ENCODE results near the gene MLX. TPM values are rescaled to one million over a fixed set of nuclear protein-coding genes. Genes with fewer than 3 reads are reported as not detected.

MLX gene
- total and polyA plus RNA-seq, 2 donors (not counting 1 experiment from before 2014, with no cell fraction given): 62.4 to 66.6 TPM

GRCh38 chr17:42521036-42521435, 45.9 kb upstream of the MLX start:
- H3K9me3 ChIP-seq (ENCODE audit: control extremely low read depth in 1 of 3, control insufficient read depth in 2 of 3, insufficient read depth in 1 of 3, low read length in 2 of 3): no peaks in the 10 kb centered on the region
- H4K20me1 ChIP-seq (ENCODE audit: control insufficient read depth, insufficient read depth, low read length, poor library complexity, severe bottlenecking): no peaks in the 10 kb centered on the region
- no peaks in the 10 kb centered on the region for H3K79me2 ChIP-seq (ENCODE audit: control insufficient read depth, insufficient read depth, low read length)
- Mint-ChIP-seq H3K4me3 (no peak overlapping the region), H3K9me3 (ENCODE audit: insufficient read depth) (no peaks in the 10 kb centered on the region), H3K4me1 (peaks cover 5% of the 10 kb centered on the region), H3K27ac (no peak overlapping the region), H3K27me3 (no peaks in the 10 kb centered on the region)
- no peak for TF ChIP-seq EZH2 (IDR thresholded peaks at IDR 0.05; ENCODE audit: borderline replicate concordance, insufficient read depth, low read depth, low read length, poor library complexity, severe bottlenecking)
- TF ChIP-seq CTCF (IDR thresholded peaks at IDR 0.05): no peak
- CTCF ChIA-PET: interaction anchor here (0.7 to 5.7 kb wide), 9 partner anchors 9 to 199 kb away, joined by 3 to 70 read pairs (median 3); no protein-coding TSS in a partner anchor
- no peak for ATAC-seq (ENCODE audit: low read depth)
- WGBS (ENCODE audit: insufficient coverage): 83% methylated on average over 2 of the region's 8 CpGs
- intact Hi-C loops (cut with micrococcal nuclease): no loop called here
- no peak overlapping the region for H3K27ac ChIP-seq (ENCODE audit: low read length in 2 of 2)
- H3K4me3 ChIP-seq (ENCODE audit: control extremely low read depth in 1 of 5, extremely low read depth in 1 of 5, insufficient read depth in 1 of 5, low read depth in 2 of 5, low read length in 4 of 5): no peak overlapping the region
- H3K4me1 ChIP-seq (ENCODE audit: control insufficient read depth in 2 of 2, insufficient read depth in 2 of 2, low read length in 2 of 2): peaks cover 0 to 7% of the 10 kb centered on the region in 2 donors
- peaks cover 0 to 44% of the 10 kb centered on the region in 2 experiments for H3K36me3 ChIP-seq (replicated peaks in 1 of 2; ENCODE audit: control extremely low read depth in 1 of 2, control insufficient read depth in 1 of 2, extremely low read depth in 1 of 2, insufficient read depth in 2 of 2, low read length in 1 of 2)
- no peak overlapping the region for H3K9ac ChIP-seq (ENCODE audit: low read length)
- no peaks in the 10 kb centered on the region for H3K27me3 ChIP-seq (replicated peaks in 1 of 4; ENCODE audit: control extremely low read depth in 1 of 4, control insufficient read depth in 3 of 4, insufficient read depth in 4 of 4, low read length in 3 of 4)
- no peak overlapping the region for H2AFZ ChIP-seq (ENCODE audit: insufficient read depth, low read depth, low read length, poor library complexity, severe bottlenecking)
- H3K4me2 ChIP-seq (replicated peaks; ENCODE audit: low read depth, low read length, poor library complexity, severe bottlenecking): no peak overlapping the region
- DNase-seq: no peak
- POLR2A ChIA-PET: no interaction called here

- ChIA-PET CTCF (interaction anchor here (1.0 to 5.7 kb wide), 3 partner anchors 80 to 116 kb away, joined by 3 to 70 read pairs (median 3); no protein-coding TSS in a partner anchor), POLR2A (no interaction called here)
- Histone ChIP-seq H3K36me3 (replicated peaks in 1 of 2; ENCODE audit: control extremely low read depth in 1 of 2, control insufficient read depth in 1 of 2, extremely low read depth in 1 of 2, insufficient read depth in 2 of 2, low read length in 1 of 2) (peaks cover 0 to 38% of the 10 kb centered on the region in 2 experiments), H3K27me3 (replicated peaks in 1 of 4; ENCODE audit: control extremely low read depth in 1 of 4, control insufficient read depth in 3 of 4, insufficient read depth in 4 of 4, low read length in 3 of 4) (no peaks in the 10 kb centered on the region), H3K4me1 (ENCODE audit: control insufficient read depth in 2 of 2, insufficient read depth in 2 of 2, low read length in 2 of 2) (peaks cover 0 to 7% of the 10 kb centered on the region in 2 donors), H3K9ac (ENCODE audit: low read length) (no peak overlapping the region), H4K20me1 (ENCODE audit: control insufficient read depth, insufficient read depth, low read length, poor library complexity, severe bottlenecking) (no peaks in the 10 kb centered on the region), H2AFZ (ENCODE audit: insufficient read depth, low read depth, low read length, poor library complexity, severe bottlenecking) (no peak overlapping the region), H3K9me3 (ENCODE audit: control extremely low read depth in 1 of 3, control insufficient read depth in 2 of 3, insufficient read depth in 1 of 3, low read length in 2 of 3) (no peaks in the 10 kb centered on the region), H3K27ac (ENCODE audit: low read length in 2 of 2) (no peak overlapping the region), H3K4me2 (replicated peaks; ENCODE audit: low read depth, low read length, poor library complexity, severe bottlenecking) (no peak overlapping the region), H3K79me2 (ENCODE audit: control insufficient read depth, insufficient read depth, low read length) (no peaks in the 10 kb centered on the region), H3K4me3 (ENCODE audit: control extremely low read depth in 1 of 5, extremely low read depth in 1 of 5, insufficient read depth in 1 of 5, low read depth in 2 of 5, low read length in 4 of 5) (no peak overlapping the region)
- H3K4me1 Mint-ChIP-seq: peaks cover 5% of the 10 kb centered on the region
- no peak overlapping the region for H3K4me3 Mint-ChIP-seq
- WGBS (ENCODE audit: insufficient coverage): 94% methylated on average over 10 of the region's 11 CpGs
- no peaks in the 10 kb centered on the region for H3K9me3 Mint-ChIP-seq (ENCODE audit: insufficient read depth)
- TF ChIP-seq CTCF (IDR thresholded peaks at IDR 0.05): no peak
- no peak for TF ChIP-seq EZH2 (IDR thresholded peaks at IDR 0.05; ENCODE audit: borderline replicate concordance, insufficient read depth, low read depth, low read length, poor library complexity, severe bottlenecking)
- H3K27ac Mint-ChIP-seq: no peak overlapping the region
- no peak for ATAC-seq (ENCODE audit: low read depth)
- H3K27me3 Mint-ChIP-seq: no peaks in the 10 kb centered on the region
- intact Hi-C loops (cut with micrococcal nuclease): no loop called here
- DNase-seq: peak; percentile 8
Measured at GRCh38 chr17:42521666-42522262, 45.1 kb upstream of the MLX start.
